IPS-18c (cell line): ENCODE measurements around the gene PLEKHA4.
A peak's percentile ranks its signal among the peaks of the same experiment; 100 is the strongest.
"Not testable (repeated sequence)": the region's sequence is repeated elsewhere in the genome, so short reads cannot be mapped to it uniquely, and the experiment has no call there.

ENCODE experiments used
- H3K4me3 ChIP-seq: 2 replicates; pipeline ENCODE4 v1.7.0; 2013; ENCODE audit warnings: low read depth, mild to moderate bottlenecking, low read length, moderate library complexity; ENCODE audit not compliant: insufficient read depth
- H3K9me3 ChIP-seq: one replicate; pipeline ENCODE4 v1.6.1; 2013; ENCODE audit warnings: mild to moderate bottlenecking, low read length, moderate library complexity; ENCODE audit not compliant: control insufficient read depth, insufficient read depth

The PLEKHA4 gene

GRCh38 chr19:48868114-48868886, at the start of gene PLEKHA4:
TSS of gene PLEKHA4 (minus strand) at chr19:48868617. CDS start at chr19:48867620, 997 bp downstream.
- peak within 1 kb of the TSS; percentile 31 for H3K4me3 ChIP-seq

GRCh38 chr19:48918071-48918470, 49.7 kb upstream of the PLEKHA4 start:
- no peaks in the 10 kb centered on the region for H3K9me3 ChIP-seq
- no peak overlapping the region for H3K4me3 ChIP-seq

More at GRCh38 chr19:48868114-48868886, at the start of gene PLEKHA4:
- no peaks in the 10 kb centered on the region for H3K9me3 ChIP-seq

GRCh38 chr19:48915757-48916156, 47.3 kb upstream of the PLEKHA4 start:
- H3K4me3 ChIP-seq, result no peak overlapping the region
- no peaks in the 10 kb centered on the region for H3K9me3 ChIP-seq

GRCh38 chr19:48914181-48914580, 45.8 kb upstream of the PLEKHA4 start:
- Histone ChIP-seq H3K9me3 (no peaks in the 10 kb centered on the region), H3K4me3 (no peak overlapping the region)

GRCh38 chr19:48913114-48913889, 44.9 kb upstream of the PLEKHA4 start:
- Histone ChIP-seq H3K4me3 (no peak overlapping the region), H3K9me3 (no peaks in the 10 kb centered on the region)

GRCh38 chr19:48910803-48911202, 42.4 kb upstream of the PLEKHA4 start:
- no peaks in the 10 kb centered on the region for H3K9me3 ChIP-seq
- H3K4me3 ChIP-seq, result no peak overlapping the region

GRCh38 chr19:48909424-48910077, 41.1 kb upstream of the PLEKHA4 start:
- H3K4me3 ChIP-seq, H3K9me3 ChIP-seq: not testable (repeated sequence)

- Histone ChIP-seq H3K4me3 (no peak overlapping the region), H3K9me3 (no peaks in the 10 kb centered on the region)
Observed at GRCh38 chr19:48907671-48908070, 39.3 kb upstream of the PLEKHA4 start.

- no peaks in the 10 kb centered on the region for H3K9me3 ChIP-seq
- H3K4me3 ChIP-seq, result no peak overlapping the region
Observed at GRCh38 chr19:48906324-48906723, 37.9 kb upstream of the PLEKHA4 start.

GRCh38 chr19:48905664-48906063, 37.2 kb upstream of the PLEKHA4 start:
- Histone ChIP-seq H3K4me3 (no peak overlapping the region), H3K9me3 (no peaks in the 10 kb centered on the region)

GRCh38 chr19:48903788-48904187, 35.4 kb upstream of the PLEKHA4 start:
- H3K9me3 ChIP-seq, H3K4me3 ChIP-seq: not testable (repeated sequence)

- not testable (repeated sequence) for H3K9me3 ChIP-seq, H3K4me3 ChIP-seq
Observed at GRCh38 chr19:48902291-48902690, 33.9 kb upstream of the PLEKHA4 start.

GRCh38 chr19:48900477-48901406, 32.3 kb upstream of the PLEKHA4 start:
- H3K9me3 ChIP-seq, result no peaks in the 10 kb centered on the region

GRCh38 chr19:48899781-48900476, 31.5 kb upstream of the PLEKHA4 start, which contains the start of gene NUCB1:
TSS of gene NUCB1 (plus strand) at chr19:48900312. CDS start at chr19:48900797, 485 bp downstream.
- no peaks in the 10 kb centered on the region for H3K9me3 ChIP-seq
- peak within 1 kb of the TSS; percentile 96 for H3K4me3 ChIP-seq

More at GRCh38 chr19:48900477-48901406, 32.3 kb upstream of the PLEKHA4 start:
- peak overlapping the region; percentile 96 for H3K4me3 ChIP-seq

GRCh38 chr19:48899386-48899749, 31.0 kb upstream of the PLEKHA4 start:
- H3K9me3 ChIP-seq, result not testable (repeated sequence)
- H3K4me3 ChIP-seq, result peak overlapping the region; percentile 96

GRCh38 chr19:48897181-48897580, 28.8 kb upstream of the PLEKHA4 start:
- Histone ChIP-seq H3K9me3 (no peaks in the 10 kb centered on the region), H3K4me3 (no peak overlapping the region)
